Germinal center (tissue), 1 donor: ENCODE results near the gene USP24.

Source experiments
- DNase-seq: peaks from one replicate; pipeline ENCODE4 v3.0.0; 2012; ENCODE audit warnings: mixed read lengths, low spot score

The USP24 gene

GRCh38 chr1:55067914-55068313, 147.2 kb downstream of the USP24 start:
- no peak for DNase-seq

GRCh38 chr1:55067022-55067778, 148.0 kb downstream of the USP24 start:
- no peak for DNase-seq

GRCh38 chr1:55065648-55066047, 149.5 kb downstream of the USP24 start:
- DNase-seq, result no peak

- no peak for DNase-seq
These were observed 150.3 kb downstream of the USP24 start for GRCh38 chr1:55064861-55065263.

GRCh38 chr1:55064071-55064581, 151.0 kb downstream of the USP24 start:
- DNase-seq, result peak; percentile 14

GRCh38 chr1:55063577-55063942, 151.6 kb downstream of the USP24 start:
- no peak for DNase-seq

- no peak for DNase-seq
These were observed 152.2 kb downstream of the USP24 start for GRCh38 chr1:55062801-55063576.

GRCh38 chr1:55061706-55062321, 153.3 kb downstream of the USP24 start:
- DNase-seq, result no peak

- no peak for DNase-seq
These were observed 154.0 kb downstream of the USP24 start for GRCh38 chr1:55061000-55061705.

- DNase-seq, result no peak
These were observed 154.8 kb downstream of the USP24 start for GRCh38 chr1:55060133-55060999.

- DNase-seq, result no peak
These were observed 155.6 kb downstream of the USP24 start for GRCh38 chr1:55059302-55060132.

- DNase-seq, result no peak
These were observed 157.2 kb downstream of the USP24 start for GRCh38 chr1:55057956-55058298.

- DNase-seq, result no peak
These were observed 157.8 kb downstream of the USP24 start for GRCh38 chr1:55057270-55057955.

- DNase-seq, result no peak
These were observed 158.6 kb downstream of the USP24 start for GRCh38 chr1:55056632-55056992.

GRCh38 chr1:55055951-55056631, 159.1 kb downstream of the USP24 start:
- DNase-seq, result no peak

GRCh38 chr1:55055084-55055882, 159.9 kb downstream of the USP24 start:
- no peak for DNase-seq

- no peak for DNase-seq
These were observed 160.8 kb downstream of the USP24 start for GRCh38 chr1:55054396-55054795.

GRCh38 chr1:55053265-55053954, 161.8 kb downstream of the USP24 start:
- no peak for DNase-seq
